HG03135 (cell line): Measurements from ENCODE around the gene ST6GALNAC2.
"Not testable (repeated sequence)": the region's sequence is repeated elsewhere in the genome, so short reads cannot be mapped to it uniquely, and the experiment has no call there.

Experiments
- ATAC-seq: cut with Tn5 transposase; IDR thresholded peaks from one replicate; pipeline ENCODE4 v1.9.1; 2021; ENCODE audit warnings: mild to moderate bottlenecking, moderate library complexity; ENCODE audit not compliant: unreplicated experiment

The ST6GALNAC2 gene

GRCh38 chr17:76572201-76572910 is 13.3 kb downstream of the ST6GALNAC2 start:
- ATAC-seq, result no peak

DNA sequence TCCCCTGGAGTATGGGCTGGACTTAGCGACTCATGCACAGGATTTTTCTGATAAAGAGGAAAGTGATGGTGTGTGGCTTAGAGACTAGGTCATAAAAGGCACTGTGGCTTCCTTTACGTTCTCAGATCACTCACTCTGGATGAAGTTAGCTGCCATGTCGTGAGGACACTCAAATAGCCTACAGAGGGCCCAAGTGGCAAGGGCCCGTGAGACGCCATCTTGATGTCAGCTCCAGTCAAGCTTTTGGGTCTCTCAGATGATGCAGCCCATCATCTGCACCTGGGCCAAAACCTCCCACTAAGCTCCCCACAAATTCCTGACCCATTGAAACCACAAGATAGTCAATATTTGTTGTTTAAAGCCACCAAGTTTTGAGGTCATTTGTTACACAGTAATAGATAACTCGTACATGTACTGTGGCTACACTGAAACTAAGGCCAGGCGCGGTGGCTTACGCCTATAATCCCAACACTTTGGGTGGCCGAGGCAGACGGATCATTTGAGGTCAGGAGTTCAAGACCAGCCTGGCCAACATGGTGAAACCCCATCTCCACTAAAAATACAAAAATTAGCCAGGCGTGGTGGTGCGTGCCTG is 14.7 kb downstream of the ST6GALNAC2 start:
- no peak for ATAC-seq

DNA sequence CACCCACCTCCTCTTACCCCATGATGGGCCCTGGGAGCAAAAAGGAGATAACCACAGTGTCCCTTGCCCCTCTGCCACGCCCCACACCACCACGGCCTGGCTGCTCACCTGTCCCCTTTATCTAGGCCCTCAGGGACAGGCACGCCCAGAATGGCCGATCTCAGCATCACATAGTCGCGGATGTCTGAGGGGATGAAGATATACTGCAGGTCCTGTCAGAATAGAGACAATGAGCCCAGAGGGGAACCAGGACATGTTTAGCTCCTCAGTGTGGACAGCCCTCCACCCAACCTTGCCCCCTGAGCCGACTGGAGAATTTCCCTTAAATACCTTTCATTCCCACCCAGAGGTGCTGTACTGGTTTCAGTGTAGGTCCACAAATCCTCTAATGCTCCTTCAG is 15.2 kb downstream of the ST6GALNAC2 start:
- ATAC-seq, result no peak

DNA sequence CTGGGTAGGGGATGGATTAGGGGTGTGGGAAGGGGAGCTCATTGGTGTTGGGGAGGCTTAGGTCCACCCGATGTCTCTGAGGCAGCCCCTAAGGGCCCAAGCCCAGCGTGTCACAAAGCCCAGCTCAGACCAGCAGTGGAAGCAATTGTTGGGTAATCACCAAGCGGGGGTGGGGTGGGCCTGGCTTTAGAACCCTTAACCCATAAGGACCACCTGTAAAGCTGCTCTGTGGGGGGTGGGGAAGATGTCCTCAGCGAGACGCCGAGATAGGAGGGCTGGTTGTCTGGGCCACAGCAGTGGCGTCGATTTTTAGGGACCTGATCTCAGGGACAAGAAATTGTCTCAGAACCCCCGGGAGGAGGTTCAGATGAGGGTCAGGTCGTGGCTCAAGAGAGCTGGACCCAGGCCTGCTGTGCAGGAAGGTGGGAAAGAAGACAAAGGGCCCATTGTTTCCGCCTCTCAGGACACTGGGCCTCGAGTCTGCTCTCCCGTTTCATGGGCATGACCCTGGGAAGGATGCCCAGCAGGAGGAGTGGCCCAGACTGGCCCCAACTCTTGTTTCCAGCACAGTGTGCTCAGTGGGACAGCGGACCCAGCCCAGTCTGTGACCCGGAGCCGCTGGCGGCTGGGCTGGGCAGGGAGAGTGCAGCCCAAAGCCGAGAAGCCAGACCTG is 15.9 kb downstream of the ST6GALNAC2 start:
- no peak for ATAC-seq

GRCh38 chr17:76568811-76569221 is 16.8 kb downstream of the ST6GALNAC2 start:
- no peak for ATAC-seq

- ATAC-seq, result no peak
Measured at GRCh38 chr17:76567634-76568432, 17.8 kb downstream of the ST6GALNAC2 start.

- ATAC-seq, result no peak
Measured at GRCh38 chr17:76566988-76567431, 18.6 kb downstream of the ST6GALNAC2 start.

- ATAC-seq, result no peak
Measured at GRCh38 chr17:76566613-76566943, 19.1 kb downstream of the ST6GALNAC2 start.

GRCh38 chr17:76565728-76566612 is 19.7 kb downstream of the ST6GALNAC2 start:
- no peak for ATAC-seq

DNA sequence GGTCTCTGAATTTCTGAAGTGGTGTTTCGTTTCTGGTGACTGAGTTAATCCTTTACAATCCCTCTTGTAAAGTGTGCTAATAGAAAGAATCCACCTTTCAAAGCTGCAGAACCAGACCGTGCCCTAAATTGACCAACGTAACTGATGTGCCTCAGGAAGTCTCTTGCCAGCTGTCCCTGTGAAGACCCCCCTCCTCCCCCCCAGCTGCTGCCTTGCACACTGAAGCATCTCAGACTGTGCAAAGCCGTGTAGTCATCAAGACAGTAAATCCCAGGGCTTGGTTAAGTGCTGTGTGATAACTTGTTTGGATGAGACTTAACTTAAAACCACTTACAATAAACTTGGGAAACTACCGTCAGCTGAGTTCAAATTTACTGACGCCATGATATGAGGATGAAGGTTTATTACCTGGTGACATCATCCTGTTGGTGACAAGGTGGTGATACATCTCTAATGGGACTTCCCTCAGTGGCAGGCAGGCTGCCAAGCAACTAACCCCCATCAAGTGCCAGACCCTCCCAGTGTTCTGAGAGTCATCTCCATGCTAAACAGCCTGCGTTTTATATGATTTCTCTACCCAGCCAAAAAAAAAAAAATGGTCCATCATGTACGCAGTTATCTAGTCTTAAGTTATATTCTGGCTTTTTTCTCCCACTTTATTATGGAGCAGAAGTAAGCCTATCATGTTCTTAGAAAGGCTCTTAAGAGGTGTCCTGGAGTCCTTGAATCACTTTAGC is 20.5 kb downstream of the ST6GALNAC2 start:
- ATAC-seq, result not testable (repeated sequence)

DNA sequence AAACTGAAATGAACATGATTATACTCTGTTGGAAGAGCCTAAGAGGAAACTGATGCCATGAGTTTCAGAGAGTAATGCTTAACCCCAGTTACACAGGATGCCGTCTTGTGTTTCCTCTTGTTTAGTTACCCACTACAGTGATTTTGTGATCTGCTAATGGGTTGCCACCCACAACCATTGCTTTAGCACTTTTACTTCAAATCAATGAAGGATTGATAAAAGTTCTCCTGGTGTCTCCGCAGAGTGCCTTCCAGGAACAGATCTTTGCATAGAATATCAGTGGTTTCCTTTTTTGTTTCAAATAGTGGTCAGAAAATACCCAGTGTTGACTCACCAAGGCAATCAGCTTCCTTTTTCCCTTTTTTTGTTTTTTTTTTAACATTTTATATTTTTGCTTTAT is 22.3 kb downstream of the ST6GALNAC2 start:
- not testable (repeated sequence) for ATAC-seq

DNA sequence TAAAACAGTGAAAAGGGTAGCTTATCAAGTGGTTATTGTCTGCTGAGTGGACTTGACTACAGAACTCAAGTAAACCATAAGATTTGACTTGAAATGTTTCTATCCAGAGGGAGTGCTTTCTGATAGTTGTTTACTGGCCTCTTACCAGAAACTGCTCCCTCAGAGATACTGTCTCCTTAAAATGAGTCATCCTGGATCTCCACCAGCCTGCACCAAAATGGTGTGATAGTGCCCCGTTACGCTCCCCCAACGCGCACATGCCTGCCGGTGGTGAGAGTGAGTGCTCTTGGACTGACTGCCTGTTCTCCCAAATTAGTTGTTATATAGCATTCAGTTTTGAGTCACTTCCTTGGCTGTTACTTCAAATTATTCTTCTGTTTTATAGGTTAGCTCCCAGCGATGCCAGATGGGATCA is 22.9 kb downstream of the ST6GALNAC2 start:
- ATAC-seq, result no peak

GRCh38 chr17:76561799-76562268 is 23.8 kb downstream of the ST6GALNAC2 start:
- ATAC-seq, result no peak

DNA sequence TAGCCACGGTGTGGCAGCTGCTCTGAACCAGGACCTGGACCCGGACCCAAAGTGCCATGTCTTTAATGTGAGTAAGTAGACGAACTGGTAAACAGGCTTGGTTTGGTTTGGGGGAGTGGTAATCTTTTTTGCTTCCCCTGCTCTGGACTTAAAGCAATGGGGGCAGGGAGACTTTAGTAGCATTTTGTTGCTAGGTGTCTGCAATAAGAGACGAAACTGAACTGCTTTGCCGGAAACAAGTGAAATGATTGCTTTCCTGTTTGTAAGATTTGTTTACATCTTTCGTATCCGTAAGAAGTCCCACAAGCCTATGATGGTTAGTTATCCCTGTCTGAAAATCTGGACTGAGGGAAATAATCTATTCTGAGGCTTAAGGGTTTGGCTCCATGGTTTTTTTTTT is 24.3 kb downstream of the ST6GALNAC2 start:
- ATAC-seq, result no peak

GRCh38 chr17:76560877-76561221 is 24.8 kb downstream of the ST6GALNAC2 start:
- no peak for ATAC-seq

GRCh38 chr17:76560036-76560876 is 25.4 kb downstream of the ST6GALNAC2 start:
- no peak for ATAC-seq

DNA sequence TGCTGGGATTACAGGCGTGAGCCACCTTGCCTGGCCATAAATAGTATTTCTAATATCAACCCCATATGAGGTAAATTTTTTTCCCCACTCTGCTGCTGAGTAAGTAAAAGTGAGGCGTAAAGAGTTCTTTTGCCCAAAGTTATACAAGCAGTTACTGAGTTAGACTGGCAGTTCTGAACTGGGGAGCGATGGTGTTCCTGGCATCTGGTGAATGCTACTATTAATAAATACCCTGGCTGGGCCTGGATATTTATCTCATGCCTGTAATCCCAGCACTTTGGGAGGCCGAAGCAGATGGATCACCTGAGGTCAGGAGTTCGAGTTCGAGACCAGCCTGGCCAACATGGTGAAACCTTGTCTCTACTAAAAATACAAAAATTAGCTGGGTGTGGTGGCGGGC is 26.2 kb downstream of the ST6GALNAC2 start:
- ATAC-seq, result not testable (repeated sequence)

GRCh38 chr17:76558198-76559095 is 27.2 kb downstream of the ST6GALNAC2 start:
- ATAC-seq, result no peak
